CMK (cell line): ENCODE results near the gene KIAA2012.

Experiments
- DNase-seq: peaks from one replicate; pipeline ENCODE4 v3.0.0-alpha.2; 2010; ENCODE audit warnings: low read depth

The KIAA2012 gene

GRCh38 chr2:202149936-202150335, 76.9 kb downstream of the KIAA2012 start:
- DNase-seq, result no peak

- DNase-seq, result no peak
These were observed 79.2 kb downstream of the KIAA2012 start for GRCh38 chr2:202152104-202152715.

- no peak for DNase-seq
These were observed 81.6 kb downstream of the KIAA2012 start for GRCh38 chr2:202154613-202155012.

- no peak for DNase-seq
These were observed 84.3 kb downstream of the KIAA2012 start for GRCh38 chr2:202157211-202157990.

- no peak for DNase-seq
These were observed 85.7 kb downstream of the KIAA2012 start for GRCh38 chr2:202158796-202159195.

- DNase-seq, result no peak
These were observed 88.2 kb downstream of the KIAA2012 start for GRCh38 chr2:202161151-202161835.

- DNase-seq, result no peak
These were observed 91.4 kb downstream of the KIAA2012 start for GRCh38 chr2:202164411-202164810.

- DNase-seq, result no peak
These were observed 92.2 kb downstream of the KIAA2012 start for GRCh38 chr2:202165208-202165607.

GRCh38 chr2:202165945-202166344, 92.9 kb downstream of the KIAA2012 start:
- DNase-seq, result no peak

- DNase-seq, result no peak
These were observed 96.1 kb downstream of the KIAA2012 start for GRCh38 chr2:202169131-202169530.

- no peak for DNase-seq
These were observed 96.9 kb downstream of the KIAA2012 start for GRCh38 chr2:202169832-202170424.

- no peak for DNase-seq
These were observed 98.3 kb downstream of the KIAA2012 start for GRCh38 chr2:202171241-202171825.

GRCh38 chr2:202172439-202173211, 99.6 kb downstream of the KIAA2012 start:
- no peak for DNase-seq

- DNase-seq, result peak; percentile 25
These were observed 105.4 kb downstream of the KIAA2012 start for GRCh38 chr2:202178346-202178958.

GRCh38 chr2:202184557-202184956, 111.5 kb downstream of the KIAA2012 start:
- no peak for DNase-seq

- DNase-seq, result no peak
These were observed 112.1 kb downstream of the KIAA2012 start for GRCh38 chr2:202185156-202185555.

- no peak for DNase-seq
These were observed 113.7 kb downstream of the KIAA2012 start for GRCh38 chr2:202186641-202187202.

GRCh38 chr2:202187570-202187969, 114.5 kb downstream of the KIAA2012 start:
- no peak for DNase-seq

GRCh38 chr2:202193305-202193704, 120.2 kb downstream of the KIAA2012 start:
- no peak for DNase-seq

- no peak for DNase-seq
These were observed 120.9 kb downstream of the KIAA2012 start for GRCh38 chr2:202193881-202194353.

- DNase-seq, result no peak
These were observed 121.4 kb downstream of the KIAA2012 start for GRCh38 chr2:202194418-202194817.
